Measurements from ENCODE around the gene STX4.

Gene STX4

GRCh38 chr16:31032736-31033708 is at the start of gene STX4:
Gene STX4, plus strand, starts transcription at chr16:31033558. Its CDS starts 248 bp downstream, at chr16:31033806.
- peak; percentile 98 for DNase-seq (ENCODE audit: low read depth)

- no peak for DNase-seq (ENCODE audit: low read depth)
Observed at GRCh38 chr16:30983898-30984610, 49.3 kb upstream of the STX4 start.

- peak; percentile 71 for DNase-seq (ENCODE audit: low read depth)
Observed at GRCh38 chr16:30984669-30985400, 48.5 kb upstream of the STX4 start, which contains the start of gene HSD3B7. Gene HSD3B7, plus strand, starts transcription at chr16:30985207. Its CDS starts 452 bp downstream, at chr16:30985659.

GRCh38 chr16:30985401-30986128 is 47.8 kb upstream of the STX4 start:
- DNase-seq (ENCODE audit: low read depth), result no peak

GRCh38 chr16:30986129-30986991 is 47.0 kb upstream of the STX4 start:
- DNase-seq (ENCODE audit: low read depth), result no peak

GRCh38 chr16:30987581-30988190 is 45.7 kb upstream of the STX4 start:
- DNase-seq (ENCODE audit: low read depth), result no peak

- no peak for DNase-seq (ENCODE audit: low read depth)
Observed at GRCh38 chr16:30989469-30990047, 43.8 kb upstream of the STX4 start.

GRCh38 chr16:30990105-30990504 is 43.3 kb upstream of the STX4 start:
- DNase-seq (ENCODE audit: low read depth), result no peak

- DNase-seq (ENCODE audit: low read depth), result no peak
Observed at GRCh38 chr16:30991052-30991451, 42.3 kb upstream of the STX4 start.

GRCh38 chr16:30992276-30992780 is 41.0 kb upstream of the STX4 start:
- DNase-seq (ENCODE audit: low read depth), result no peak

- no peak for DNase-seq (ENCODE audit: low read depth)
Observed at GRCh38 chr16:30992931-30993816, 40.2 kb upstream of the STX4 start.

- no peak for DNase-seq (ENCODE audit: low read depth)
Observed at GRCh38 chr16:30995927-30996323, 37.4 kb upstream of the STX4 start.

- no peak for DNase-seq (ENCODE audit: low read depth)
Observed at GRCh38 chr16:30996324-30996984, 36.9 kb upstream of the STX4 start.

- DNase-seq (ENCODE audit: low read depth), result peak; percentile 79
Observed at GRCh38 chr16:30996985-30997724, 36.2 kb upstream of the STX4 start.

- peak; percentile 90 for DNase-seq (ENCODE audit: low read depth)
Observed at GRCh38 chr16:30997725-30998711, 35.3 kb upstream of the STX4 start.
